Posterior vena cava (tissue), 2 donors: ENCODE measurements around the gene SEC14L2. TPM values are rescaled to one million over a fixed set of nuclear protein-coding genes. Genes with fewer than 3 reads are reported as not detected.

Experiments used
- DNase-seq: peaks from one replicate; pipeline ENCODE4 v3.0.0-alpha.2; 2020; ENCODE audit warnings: low spot score
- intact Hi-C, 2 donors: fragments of 100-400 bp; cut with DNase I; formaldehyde crosslinking; loops; one replicate each; pipeline versions ENCODE4 v1.14.1 to v1.14.2; 2022 to 2023
- total RNA-seq, 2 donors: library from RNA; stranded (reverse); fragmentation: NEBNext Ultra II Directional; extraction: Animal tissue kit (Norgen Biotek cat#: 25700); gene quantifications; one replicate each; pipeline ENCODE4 v1.2.1, GENCODE V29; 2021
- donor health status: DM: yes; HTN: yes; CAD: no.
- donor health status: DM: yes; HTN: yes; CAD: no.

Gene SEC14L2
- total RNA-seq, 2 donors from 2014 or later = 8.0 to 10.9 TPM

GRCh38 chr22:30423301-30423958 is 26.6 kb downstream of the SEC14L2 start:
- intact Hi-C loops = no loop called here
- no peak for DNase-seq

- intact Hi-C loops = no loop called here
- DNase-seq = peak; percentile 100
Measured at GRCh38 chr22:30423959-30424533, 27.2 kb downstream of the SEC14L2 start.

- intact Hi-C loops = no loop called here
- DNase-seq = no peak
Measured at GRCh38 chr22:30424534-30425326, 27.9 kb downstream of the SEC14L2 start.

GRCh38 chr22:30425327-30425615 is 28.5 kb downstream of the SEC14L2 start:
- intact Hi-C loops = no loop called here
- DNase-seq = no peak

- DNase-seq = peak; percentile 87
- intact Hi-C loops = no loop called here
Measured at GRCh38 chr22:30425616-30426387, 29.0 kb downstream of the SEC14L2 start, which contains the start of gene MTFP1. Gene MTFP1, plus strand, starts transcription at chr22:30425768. Its CDS starts 112 bp downstream, at chr22:30425880.

- DNase-seq = peak; percentile 94
- intact Hi-C loops = no loop called here
Measured at GRCh38 chr22:30426388-30427353, 29.9 kb downstream of the SEC14L2 start.

GRCh38 chr22:30427871-30428270 is 31.1 kb downstream of the SEC14L2 start:
- intact Hi-C loops = no loop called here
- DNase-seq = no peak

GRCh38 chr22:30429887-30430286 is 33.1 kb downstream of the SEC14L2 start:
- DNase-seq = no peak
- intact Hi-C loops = no loop called here

GRCh38 chr22:30430933-30431332 is 34.1 kb downstream of the SEC14L2 start:
- intact Hi-C loops = no loop called here
- no peak for DNase-seq

- intact Hi-C loops = no loop called here
- no peak for DNase-seq
Measured at GRCh38 chr22:30432096-30432495, 35.3 kb downstream of the SEC14L2 start.

GRCh38 chr22:30432520-30432919 is 35.7 kb downstream of the SEC14L2 start:
- intact Hi-C loops = no loop called here
- no peak for DNase-seq

GRCh38 chr22:30433227-30433626 is 36.4 kb downstream of the SEC14L2 start:
- DNase-seq = no peak
- intact Hi-C loops = no loop called here

GRCh38 chr22:30433773-30434172 is 37.0 kb downstream of the SEC14L2 start:
- no peak for DNase-seq

GRCh38 chr22:30434843-30435242 is 38.0 kb downstream of the SEC14L2 start:
- intact Hi-C loops = no loop called here
- DNase-seq = no peak

More at GRCh38 chr22:30433773-30434172, 37.0 kb downstream of the SEC14L2 start:
- intact Hi-C loops = no loop called here

- intact Hi-C loops = no loop called here
- DNase-seq = no peak
Measured at GRCh38 chr22:30435674-30436126, 38.9 kb downstream of the SEC14L2 start.

- no peak for DNase-seq
- intact Hi-C loops = no loop called here
Measured at GRCh38 chr22:30436196-30436595, 39.4 kb downstream of the SEC14L2 start.

GRCh38 chr22:30438559-30438958 is 41.7 kb downstream of the SEC14L2 start:
- intact Hi-C loops = no loop called here
- no peak for DNase-seq

- intact Hi-C loops = no loop called here
- no peak for DNase-seq
Measured at GRCh38 chr22:30439226-30439625, 42.4 kb downstream of the SEC14L2 start.

GRCh38 chr22:30439836-30440235 is 43.0 kb downstream of the SEC14L2 start:
- no peak for DNase-seq
- intact Hi-C loops = no loop called here
